H1 (cell line): ENCODE measurements around the gene INPP5A. TPM values are rescaled to one million over a fixed set of nuclear protein-coding genes. Genes with fewer than 3 reads are reported as not detected.

Source experiments
- CTCF ChIA-PET: fragments of 300-600 bp; sonication (Branson Sonifier 250); formaldehyde crosslinking; loops from one replicate; lab custom pipeline; 2021; ENCODE audit not compliant: partially characterized antibody; lab: Charles Lee
- POLR2A ChIA-PET: fragments of 300-600 bp; sonication (Branson Sonifier 250); formaldehyde crosslinking; loops from one replicate; lab custom pipeline; 2021; ENCODE audit warnings: inconsistent platforms; ENCODE audit not compliant: partially characterized antibody; lab: Charles Lee
- DNase-seq, 2 experiments: peaks; one replicate each; pipeline versions ENCODE4 v3.0.0 to v3.0.0-alpha.2; 2010 to 2022; ENCODE audit warnings: low spot score in 2 of 2, low read depth in 1 of 2, mixed read lengths in 1 of 2
- FAIRE-seq: peaks from 2 replicates; lab custom pipeline; 2011; peaks lifted over from hg19 to GRCh38; lab: Jason Lieb, UNC
- H2AFZ ChIP-seq: 2 replicates; pipeline ENCODE4 v1.8.1; 2012; ENCODE audit warnings: low read length, inconsistent platforms
- H2AK5ac ChIP-seq: 2 replicates; pipeline ENCODE4 v1.6.1; 2013; ENCODE audit warnings: low read depth, low read length
- H2BK120ac ChIP-seq: replicated peaks from 2 replicates; pipeline ENCODE3; 2013; ENCODE audit warnings: low read depth, low read length, inconsistent platforms
- H2BK12ac ChIP-seq: 2 replicates; pipeline ENCODE4 v1.6.1; 2013; ENCODE audit warnings: low read depth, low read length
- H2BK15ac ChIP-seq: 2 replicates; pipeline ENCODE4 v1.6.1; 2013; ENCODE audit warnings: low read length
- H2BK20ac ChIP-seq: 2 replicates; pipeline ENCODE4 v1.6.1; 2013; ENCODE audit warnings: low read length
- H2BK5ac ChIP-seq: 2 replicates; pipeline ENCODE4 v1.6.1; 2013; ENCODE audit warnings: low read depth, low read length
- H3K14ac ChIP-seq: 2 replicates; pipeline ENCODE4 v1.6.1; 2013; ENCODE audit warnings: inconsistent platforms; ENCODE audit not compliant: insufficient read length
- H3K18ac ChIP-seq: 2 replicates; pipeline ENCODE4 v1.6.1; 2013; ENCODE audit warnings: low read length; ENCODE audit errors: extremely low read depth
- H3K23ac ChIP-seq: 2 replicates; pipeline ENCODE4 v1.6.1; 2013; ENCODE audit warnings: inconsistent platforms; ENCODE audit not compliant: insufficient read length
- H3K23me2 ChIP-seq: 2 replicates; pipeline ENCODE4 v1.6.1; 2013; ENCODE audit warnings: low read depth, low read length
- H3K27ac ChIP-seq: 2 replicates; pipeline ENCODE4 v1.6.1; 2011; ENCODE audit warnings: low read depth, low read length, inconsistent platforms
- H3K27me3 ChIP-seq, 4 experiments: replicated peaks in 1 of 4; 1 replicate in 1 of 4; 2 replicates in 3 of 4; pipeline versions ENCODE4 v1.6.1 to v1.8.1; 2011 to 2013; ENCODE audit warnings: low read length in 3 of 4, mild to moderate bottlenecking in 3 of 4, inconsistent platforms in 2 of 4, mixed read lengths in 2 of 4, moderate library complexity in 1 of 4; ENCODE audit not compliant: control insufficient read depth in 3 of 4, insufficient read depth in 3 of 4; ENCODE audit errors: extremely low read depth in 1 of 4
- H3K36me3 ChIP-seq, 4 experiments: 2 replicates each; pipeline versions ENCODE4 v1.6.1 to v1.8.1; 2011 to 2013; ENCODE audit warnings: mild to moderate bottlenecking in 4 of 4, low read length in 3 of 4, moderate library complexity in 2 of 4, control low read depth in 1 of 4, inconsistent platforms in 1 of 4; ENCODE audit not compliant: insufficient read depth in 4 of 4, control insufficient read depth in 2 of 4
- H3K4ac ChIP-seq: replicated peaks from 2 replicates; pipeline ENCODE3; 2013; ENCODE audit warnings: low read length, low read depth, mixed read lengths, inconsistent platforms; ENCODE audit not compliant: insufficient read length
- H3K4me1 ChIP-seq, 4 experiments: replicated peaks in 1 of 4; 1 replicate in 1 of 4; 2 replicates in 3 of 4; pipeline versions ENCODE4 v1.6.1 to v1.8.1; 2011 to 2013; ENCODE audit warnings: low read length in 3 of 4, inconsistent platforms in 2 of 4, mixed read lengths in 1 of 4; ENCODE audit not compliant: insufficient read depth in 4 of 4, control insufficient read depth in 3 of 4
- H3K4me2 ChIP-seq, 2 experiments: 2 replicates each; pipeline versions ENCODE4 v1.6.1 to v1.8.1; 2011 to 2013; ENCODE audit warnings: low read depth in 2 of 2, low read length in 2 of 2, control low read depth in 1 of 2, inconsistent platforms in 1 of 2, mild to moderate bottlenecking in 1 of 2; ENCODE audit not compliant: insufficient read depth in 1 of 2
- H3K4me3 ChIP-seq, 4 experiments: fragments of 200-600, 300-600 bp in 1 of 4; sonication (generic), shearing (Covaris generic), sonication (Bioruptor Twin) in 1 of 4; 2 replicates each; pipeline versions ENCODE4 v1.5.1 to v1.8.1; 2011 to 2016; ENCODE audit warnings: low read length in 4 of 4, low read depth in 3 of 4, control low read depth in 2 of 4, inconsistent platforms in 2 of 4, mild to moderate bottlenecking in 2 of 4, mixed read lengths in 1 of 4, moderate library complexity in 1 of 4; ENCODE audit not compliant: insufficient read depth in 2 of 4; ENCODE audit errors: extremely low read depth in 1 of 4
- H3K56ac ChIP-seq: replicated peaks from 2 replicates; pipeline ENCODE3; 2013; ENCODE audit warnings: low read depth, mild to moderate bottlenecking, mixed read lengths, low read length, inconsistent platforms; ENCODE audit not compliant: insufficient read length
- H3K79me1 ChIP-seq: 2 replicates; pipeline ENCODE4 v1.6.1; 2013; ENCODE audit warnings: low read depth, low read length, control low read depth
- H3K79me2 ChIP-seq, 2 experiments: 2 replicates each; pipeline versions ENCODE4 v1.6.1 to v1.8.1; 2012 to 2013; ENCODE audit warnings: low read length in 2 of 2, mild to moderate bottlenecking in 2 of 2, inconsistent platforms in 1 of 2; ENCODE audit not compliant: insufficient read depth in 2 of 2, control insufficient read depth in 1 of 2
- H3K9ac ChIP-seq, 4 experiments: replicated peaks in 1 of 4; 1 replicate in 1 of 4; 2 replicates in 3 of 4; pipeline versions ENCODE4 v1.6.1 to v1.8.1; 2011 to 2013; ENCODE audit warnings: low read depth in 3 of 4, low read length in 3 of 4, control low read depth in 2 of 4, mild to moderate bottlenecking in 2 of 4, moderate library complexity in 2 of 4, inconsistent platforms in 1 of 4; ENCODE audit errors: extremely low read depth in 1 of 4
- H3K9me3 ChIP-seq, 2 experiments: 2 replicates each; pipeline versions ENCODE4 v1.6.1 to v1.8.1; 2012 to 2013; ENCODE audit warnings: mild to moderate bottlenecking in 2 of 2, moderate library complexity in 2 of 2, control low read depth in 1 of 2, inconsistent platforms in 1 of 2, low read depth in 1 of 2, low read length in 1 of 2, mixed read lengths in 1 of 2; ENCODE audit not compliant: insufficient read depth in 2 of 2
- H4K20me1 ChIP-seq, 2 experiments: replicated peaks in 1 of 2; 2 replicates each; pipeline versions ENCODE3 to v1.8.1; 2011 to 2013; ENCODE audit warnings: inconsistent platforms in 2 of 2, low read length in 2 of 2, mild to moderate bottlenecking in 1 of 2; ENCODE audit not compliant: insufficient read depth in 2 of 2, control insufficient read depth in 1 of 2
- H4K5ac ChIP-seq: 2 replicates; pipeline ENCODE4 v1.6.1; 2013; ENCODE audit warnings: low read length, low read depth, mixed read lengths, inconsistent platforms; ENCODE audit not compliant: insufficient read length
- H4K8ac ChIP-seq: 2 replicates; pipeline ENCODE4 v1.8.0; 2013; ENCODE audit warnings: mild to moderate bottlenecking, moderate library complexity, low read length, inconsistent platforms; ENCODE audit not compliant: insufficient read depth; ENCODE audit errors: extremely low read depth
- H4K91ac ChIP-seq: replicated peaks from 2 replicates; pipeline ENCODE3; 2013; ENCODE audit warnings: low read length, mixed read lengths, inconsistent platforms; ENCODE audit not compliant: insufficient read length
- CREB1 ChIP-seq: IDR thresholded peaks from 2 replicates; pipeline ENCODE4 v1.6.1; 2012; ENCODE audit warnings: inconsistent platforms
- EGR1 ChIP-seq: IDR thresholded peaks from 2 replicates; pipeline ENCODE4 v1.6.1; 2011; ENCODE audit warnings: low read depth, low read length, borderline replicate concordance
- GABPA ChIP-seq: IDR thresholded peaks from 2 replicates; pipeline ENCODE4 v1.6.1; 2011; ENCODE audit warnings: mild to moderate bottlenecking, low read length, moderate library complexity, borderline replicate concordance; ENCODE audit not compliant: insufficient read depth
- KDM5A ChIP-seq: fragments of 200-600 bp; IDR thresholded peaks from 2 replicates; pipeline ENCODE4 v1.7.1; 2012; ENCODE audit warnings: mild to moderate bottlenecking, low read length, inconsistent platforms, mixed read lengths
- NANOG ChIP-seq: IDR thresholded peaks from 2 replicates; pipeline ENCODE4 v1.6.1; 2011; ENCODE audit warnings: low read length, low read depth, mild to moderate bottlenecking, inconsistent platforms; ENCODE audit not compliant: insufficient read depth, poor library complexity, severe bottlenecking
- SP1 ChIP-seq: IDR thresholded peaks from 2 replicates; pipeline ENCODE4 v1.6.1; 2011; ENCODE audit warnings: low read depth, low read length
- TAF7 ChIP-seq: optimal IDR thresholded peaks from 2 replicates; pipeline ENCODE3; 2011; ENCODE audit warnings: low read depth, mild to moderate bottlenecking, inconsistent platforms, low read length, moderate library complexity, borderline replicate concordance
- TBP ChIP-seq: IDR thresholded peaks from 2 replicates; pipeline ENCODE4 v1.6.1; 2011; ENCODE audit warnings: low read depth, low read length, improper control_type of control experiment
- TCF12 ChIP-seq: IDR thresholded peaks from 2 replicates; pipeline ENCODE4 v1.6.1; 2011; ENCODE audit warnings: low read depth, mild to moderate bottlenecking, low read length
- TEAD4 ChIP-seq: IDR thresholded peaks from 2 replicates; pipeline ENCODE4 v1.6.1; 2012; ENCODE audit warnings: low read depth, low read length, inconsistent platforms, mixed read lengths
- WGBS, 2 experiments: shearing (Covaris generic) in 1 of 2; methylation state at CpG; one replicate each; pipeline versions ENCODE4 v1.1.6 to v1.1.7; 2013 to 2015; ENCODE audit warnings: low lambda C conversion rate in 2 of 2, mixed read lengths in 2 of 2, inconsistent platforms in 1 of 2, low coverage in 1 of 2, missing lambda C conversion rate in 1 of 2; ENCODE audit not compliant: insufficient replicate concordance in 2 of 2, insufficient coverage in 1 of 2, insufficient read length in 1 of 2; ENCODE audit errors: extremely low coverage in 1 of 2, missing lambda C conversion rate in 1 of 2; 5-methylcytosine and 5-hydroxymethylcytosine counted together
- polyA plus RNA-seq, 7 experiments: library from polyadenylated mRNA; depleted of rRNA in 3 of 7; stranded (reverse) in 5 of 7; unstranded in 2 of 7; fragments of >200 nt in 5 of 7; fragments of 200-250 nt in 2 of 7; gene quantifications; 1 replicate in 5 of 7; 2 replicates in 1 of 7; 4 replicates in 1 of 7; pipeline versions ENCODE4 v1.2.1 to v1.2.3, GENCODE V29; 2011 to 2013; ENCODE audit warnings: missing spikeins in 2 of 7, mixed read lengths in 2 of 7
- total RNA-seq: library from RNA; stranded (reverse); fragmentation: NEBNext Ultra II Directional; extraction: Animal tissue kit (Norgen Biotek cat#: 25700); gene quantifications from 2 replicates; pipeline ENCODE4 v1.2.1, GENCODE V29; 2021

INPP5A gene
- total and polyA plus RNA-seq, 2 of the 8 experiments (the other 6 are each of a cell fraction or from before 2014, with no cell fraction given): 19.7 to 27.5 TPM

DNA sequence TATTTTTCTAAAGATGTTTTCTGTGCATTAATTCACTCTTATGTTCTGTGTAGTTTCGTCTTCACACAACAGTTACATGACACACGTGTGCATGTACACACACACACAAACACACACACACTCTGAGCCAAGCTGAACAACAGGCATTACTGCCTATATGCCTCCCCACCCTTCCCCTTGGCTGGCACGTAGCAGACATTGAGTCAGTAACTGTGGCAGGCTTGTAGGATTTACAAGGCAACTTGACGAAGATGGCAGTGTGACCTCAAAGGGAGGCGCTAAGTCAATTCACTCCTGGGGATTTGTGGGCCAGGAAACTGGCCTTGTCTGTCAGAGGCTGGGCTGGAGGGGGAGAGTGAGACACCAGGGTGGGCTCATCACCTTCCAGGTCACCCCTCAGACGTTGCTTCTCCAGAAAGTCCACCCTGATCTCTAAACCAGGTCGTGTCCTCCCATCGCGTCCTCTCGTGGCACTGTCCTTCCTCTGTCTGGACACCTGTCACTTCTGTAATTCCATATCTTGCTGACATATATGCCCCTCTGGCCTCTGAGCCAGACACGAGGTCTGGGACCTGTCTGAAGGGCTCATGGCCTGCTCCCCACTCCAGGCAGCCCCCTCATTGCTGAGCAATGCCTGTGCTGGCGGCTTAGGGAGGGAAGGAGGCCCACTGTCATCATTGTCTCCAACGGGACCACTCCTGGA, 41.1 kb upstream of the INPP5A start:
- H3K9me3 ChIP-seq: no peaks in the 10 kb centered on the region
- H3K14ac ChIP-seq: no peak overlapping the region
- H4K91ac ChIP-seq: no peak overlapping the region
- FAIRE-seq (no peak), DNase-seq (no peak)
- no peak overlapping the region for H3K4me3 ChIP-seq
- no peak overlapping the region for H2BK5ac ChIP-seq
- no peak overlapping the region for H3K23ac ChIP-seq
- no peaks in the 10 kb centered on the region for H3K79me2 ChIP-seq
- no peaks in the 10 kb centered on the region; the same call in 1 of the 2 replicates for H3K23me2 ChIP-seq
- no peak overlapping the region for H2AK5ac ChIP-seq
- POLR2A ChIA-PET: no interaction called here
- CTCF ChIA-PET: interaction anchor here (1.0 to 1.7 kb wide), 2 partner anchors 38 to 47 kb away, joined by 3 read pairs; no protein-coding TSS in a partner anchor
- H2AFZ ChIP-seq: no peak overlapping the region
- no peak overlapping the region for H3K4me2 ChIP-seq
- TF ChIP-seq SP1 (no peak), TEAD4 (no peak), CREB1 (no peak), KDM5A (no peak), NANOG (no peak), GABPA (no peak), TAF7 (no peak), EGR1 (no peak), TBP (no peak), TCF12 (no peak)
- no peak overlapping the region for H2BK12ac ChIP-seq
- no peaks in the 10 kb centered on the region for H3K4me1 ChIP-seq
- peaks cover 0 to 1% of the 10 kb centered on the region in 2 experiments for H4K20me1 ChIP-seq
- H2BK120ac ChIP-seq: no peak overlapping the region
- H3K27ac ChIP-seq: no peak overlapping the region
- H3K18ac ChIP-seq: no peak overlapping the region
- 77% methylated on average over 13 of the region's 13 CpGs; no CpG with 5 or more reads in 1 of the 2 experiments for WGBS, 2 experiments
- H2BK20ac ChIP-seq: no peak overlapping the region
- H3K27me3 ChIP-seq: no peaks in the 10 kb centered on the region; a peak in 1 of 7 replicates
- no peaks in the 10 kb centered on the region for H3K79me1 ChIP-seq
- no peak overlapping the region for H2BK15ac ChIP-seq
- no peak overlapping the region; the same call in 1 of the 2 replicates for H4K8ac ChIP-seq
- no peak overlapping the region for H4K5ac ChIP-seq
- H3K56ac ChIP-seq: no peak overlapping the region
- no peak overlapping the region for H3K4ac ChIP-seq
- H3K9ac ChIP-seq: no peak overlapping the region; a peak in 1 of 7 replicates
- no peaks in the 10 kb centered on the region for H3K36me3 ChIP-seq
